Measurements from ENCODE around the gene SLC12A3.

- TF ChIP-seq YY1 (IDR thresholded peaks at IDR 0.05; ENCODE audit: insufficient read depth, insufficient read length): no peak
- no peak for TF ChIP-seq ZNF274 (IDR thresholded peaks at IDR 0.05; ENCODE audit: low read depth, low read length)
These were observed 8.0 kb upstream of the SLC12A3 start for GRCh38 chr16:56856876-56857447.
